Loucy (cell line): Measurements from ENCODE around the gene QSOX1.

Experiments used
- H2AFZ ChIP-seq: fragments of 200-600 bp; sonication (generic); 2 replicates; pipeline ENCODE4 v1.6.0; 2016; ENCODE audit warnings: antibody characterized with exemption, mild to moderate bottlenecking, low read length, moderate library complexity
- H3F3A ChIP-seq: fragments of 200-600 bp; 2 replicates; pipeline ENCODE4 v1.6.0; 2016; ENCODE audit warnings: antibody characterized with exemption, low read depth, mild to moderate bottlenecking
- H3K27me3 ChIP-seq: fragments of 200-600 bp; sonication (generic); 2 replicates; pipeline ENCODE4 v1.6.1; 2014; ENCODE audit warnings: low read length, mild to moderate bottlenecking; ENCODE audit not compliant: insufficient read depth, poor library complexity, severe bottlenecking
- H3K36me3 ChIP-seq: fragments of 200-600 bp; sonication (generic); 2 replicates; pipeline ENCODE4 v1.6.1; 2016; ENCODE audit warnings: low read length; ENCODE audit not compliant: insufficient read depth
- H3K4me1 ChIP-seq: fragments of 200-600 bp; sonication (generic); 2 replicates; pipeline ENCODE4 v1.5.1; 2014; ENCODE audit warnings: low read length, mild to moderate bottlenecking; ENCODE audit not compliant: insufficient read depth, poor library complexity, severe bottlenecking
- H3K4me2 ChIP-seq: fragments of 200-600 bp; sonication (generic); 2 replicates; pipeline ENCODE4 v1.6.0; 2014; ENCODE audit warnings: antibody characterized with exemption, low read length, low read depth, mild to moderate bottlenecking; ENCODE audit not compliant: poor library complexity, severe bottlenecking
- H3K4me3 ChIP-seq: fragments of 200-600 bp; sonication (generic); 2 replicates; pipeline ENCODE4 v1.5.1; 2014; ENCODE audit warnings: low read length, mild to moderate bottlenecking, mixed read lengths; ENCODE audit not compliant: poor library complexity, severe bottlenecking
- H3K79me2 ChIP-seq: fragments of 200-600 bp; sonication (generic); 2 replicates; pipeline ENCODE4 v1.6.1; 2014; ENCODE audit warnings: low read length; ENCODE audit not compliant: insufficient read depth
- H3K9ac ChIP-seq: fragments of 200-600 bp; sonication (generic); 2 replicates; pipeline ENCODE4 v1.6.0; 2014; ENCODE audit warnings: mild to moderate bottlenecking, low read depth, low read length, moderate library complexity; ENCODE audit not compliant: poor library complexity, severe bottlenecking
- H3K9me2 ChIP-seq: fragments of 200-600 bp; sonication (generic); replicated peaks from 2 replicates; pipeline ENCODE4 v1.6.1; 2016; ENCODE audit warnings: low read depth, low read length, mixed read lengths
- H3K9me3 ChIP-seq: fragments of 200-600 bp; sonication (generic); 2 replicates; pipeline ENCODE4 v1.6.1; 2014; ENCODE audit warnings: mild to moderate bottlenecking, antibody characterized with exemption, low read length, low read depth; ENCODE audit not compliant: insufficient read depth
- H4K20me1 ChIP-seq: fragments of 200-600 bp; sonication (generic); 2 replicates; pipeline ENCODE4 v1.6.0; 2014; ENCODE audit warnings: antibody characterized with exemption, low read length, mild to moderate bottlenecking; ENCODE audit not compliant: insufficient read depth, poor library complexity, severe bottlenecking
- EZH2phosphoT487 ChIP-seq: fragments of 200-600 bp; IDR thresholded peaks from 2 replicates; pipeline ENCODE4 v1.6.1; 2018; ENCODE audit warnings: antibody characterized with exemption, mild to moderate bottlenecking, moderate library complexity, borderline replicate concordance
- TF ChIP-seq, protein P1 (sequence below): fragments of 200-600 bp; sonication (generic); conservative IDR thresholded peaks from 2 replicates; pipeline ENCODE4 v1.5.1; 2014; ENCODE audit warnings: mild to moderate bottlenecking, antibody characterized with exemption, low read length

Gene QSOX1

GRCh38 chr1:180228648-180229482, 74.2 kb downstream of the QSOX1 start:
- Histone ChIP-seq H3K36me3 (no peaks in the 10 kb centered on the region), H3K9me2 (no peaks in the 10 kb centered on the region), H2AFZ (no peak overlapping the region), H3K4me3 (no peak overlapping the region), H3K4me2 (no peak overlapping the region), H3K27me3 (no peaks in the 10 kb centered on the region), H3K79me2 (no peaks in the 10 kb centered on the region), H3K9me3 (no peaks in the 10 kb centered on the region), H3K9ac (no peak overlapping the region), H4K20me1 (no peaks in the 10 kb centered on the region), H3K4me1 (no peaks in the 10 kb centered on the region), H3F3A (no peaks in the 10 kb centered on the region)
- no peak for TF ChIP-seq EZH2phosphoT487
- TF ChIP-seq, protein P1, sequence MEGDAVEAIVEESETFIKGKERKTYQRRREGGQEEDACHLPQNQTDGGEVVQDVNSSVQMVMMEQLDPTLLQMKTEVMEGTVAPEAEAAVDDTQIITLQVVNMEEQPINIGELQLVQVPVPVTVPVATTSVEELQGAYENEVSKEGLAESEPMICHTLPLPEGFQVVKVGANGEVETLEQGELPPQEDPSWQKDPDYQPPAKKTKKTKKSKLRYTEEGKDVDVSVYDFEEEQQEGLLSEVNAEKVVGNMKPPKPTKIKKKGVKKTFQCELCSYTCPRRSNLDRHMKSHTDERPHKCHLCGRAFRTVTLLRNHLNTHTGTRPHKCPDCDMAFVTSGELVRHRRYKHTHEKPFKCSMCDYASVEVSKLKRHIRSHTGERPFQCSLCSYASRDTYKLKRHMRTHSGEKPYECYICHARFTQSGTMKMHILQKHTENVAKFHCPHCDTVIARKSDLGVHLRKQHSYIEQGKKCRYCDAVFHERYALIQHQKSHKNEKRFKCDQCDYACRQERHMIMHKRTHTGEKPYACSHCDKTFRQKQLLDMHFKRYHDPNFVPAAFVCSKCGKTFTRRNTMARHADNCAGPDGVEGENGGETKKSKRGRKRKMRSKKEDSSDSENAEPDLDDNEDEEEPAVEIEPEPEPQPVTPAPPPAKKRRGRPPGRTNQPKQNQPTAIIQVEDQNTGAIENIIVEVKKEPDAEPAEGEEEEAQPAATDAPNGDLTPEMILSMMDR: no peak

GRCh38 chr1:180229483-180230415, 75.1 kb downstream of the QSOX1 start, which contains the start of gene LHX4:
TSS of gene LHX4 (plus strand) at chr1:180230264. CDS start at chr1:180230530, 266 bp downstream.
- peak within 1 kb of the TSS; percentile 57 for H3K4me3 ChIP-seq
- no peaks in the 10 kb centered on the region for H3K36me3 ChIP-seq
- H3K9me2 ChIP-seq: no peaks in the 10 kb centered on the region
- no peaks in the 10 kb centered on the region for H3K79me2 ChIP-seq
- H3F3A ChIP-seq: no peaks in the 10 kb centered on the region
- H3K27me3 ChIP-seq: no peaks in the 10 kb centered on the region
- H4K20me1 ChIP-seq: no peaks in the 10 kb centered on the region
- no peak within 1 kb of the TSS for H2AFZ ChIP-seq
- TF ChIP-seq, protein P1: no peak
- TF ChIP-seq EZH2phosphoT487: no peak
- no peak within 1 kb of the TSS for H3K9ac ChIP-seq
- H3K4me1 ChIP-seq: no peaks in the 10 kb centered on the region
- H3K4me2 ChIP-seq: peak within 1 kb of the TSS; percentile 31
- no peaks in the 10 kb centered on the region for H3K9me3 ChIP-seq

GRCh38 chr1:180230416-180230790, 75.7 kb downstream of the QSOX1 start:
- Histone ChIP-seq H3K9ac (no peak overlapping the region), H4K20me1 (no peaks in the 10 kb centered on the region), H2AFZ (no peak overlapping the region), H3K4me3 (peak overlapping the region; percentile 57), H3K4me2 (peak overlapping the region; percentile 31), H3K9me2 (no peaks in the 10 kb centered on the region), H3K36me3 (no peaks in the 10 kb centered on the region), H3K27me3 (no peaks in the 10 kb centered on the region), H3K9me3 (no peaks in the 10 kb centered on the region), H3K79me2 (no peaks in the 10 kb centered on the region), H3K4me1 (no peaks in the 10 kb centered on the region), H3F3A (no peaks in the 10 kb centered on the region)
- TF ChIP-seq, protein P1: no peak
- TF ChIP-seq EZH2phosphoT487: no peak
